HG03196 (cell line): ENCODE results near the gene MUC15.

Experiments
- ATAC-seq: cut with Tn5 transposase; IDR thresholded peaks from one replicate; pipeline ENCODE4 v1.9.1; 2021; ENCODE audit not compliant: unreplicated experiment

The MUC15 gene

DNA sequence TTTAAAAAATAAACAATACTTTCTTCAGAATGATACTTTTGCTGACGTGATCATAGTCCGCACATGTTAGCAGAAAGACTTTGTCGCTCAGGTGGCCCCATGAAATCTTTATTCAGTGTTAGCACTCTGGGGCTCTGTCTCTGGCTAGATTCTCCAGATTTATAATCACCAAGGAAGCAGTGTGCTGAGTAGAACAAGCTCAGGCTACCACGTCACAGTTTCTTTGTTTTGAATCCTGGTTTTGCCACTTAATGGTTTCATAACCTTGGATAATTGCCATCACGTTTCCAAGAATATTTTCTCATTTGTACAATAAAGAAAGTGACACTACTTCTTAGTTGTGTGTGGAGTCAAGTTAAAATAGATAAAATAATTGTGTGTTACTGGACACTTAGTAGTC, 3.9 kb upstream of the MUC15 start:
- no peak for ATAC-seq

DNA sequence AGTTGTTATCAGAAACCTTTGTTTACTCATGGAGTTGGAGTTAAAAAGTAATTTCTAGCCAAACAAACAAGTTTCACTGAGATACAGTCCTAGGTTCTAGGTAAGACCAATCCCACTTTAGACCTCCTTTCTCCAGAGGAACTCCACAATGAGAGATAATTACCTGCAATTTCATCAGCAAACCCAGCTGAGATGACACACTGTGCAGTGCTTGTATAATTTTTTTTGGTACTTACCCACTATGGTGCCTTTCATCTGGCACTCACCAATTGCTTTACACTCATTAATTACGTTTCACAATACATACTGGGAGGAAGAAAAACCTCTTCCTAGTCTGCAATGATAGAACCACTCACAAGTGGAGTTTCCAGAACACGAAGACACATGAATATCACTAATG, 1.8 kb upstream of the MUC15 start:
- ATAC-seq = no peak

GRCh38 chr11:26572770-26573402, 823 bp upstream of the MUC15 start:
- ATAC-seq = no peak

DNA sequence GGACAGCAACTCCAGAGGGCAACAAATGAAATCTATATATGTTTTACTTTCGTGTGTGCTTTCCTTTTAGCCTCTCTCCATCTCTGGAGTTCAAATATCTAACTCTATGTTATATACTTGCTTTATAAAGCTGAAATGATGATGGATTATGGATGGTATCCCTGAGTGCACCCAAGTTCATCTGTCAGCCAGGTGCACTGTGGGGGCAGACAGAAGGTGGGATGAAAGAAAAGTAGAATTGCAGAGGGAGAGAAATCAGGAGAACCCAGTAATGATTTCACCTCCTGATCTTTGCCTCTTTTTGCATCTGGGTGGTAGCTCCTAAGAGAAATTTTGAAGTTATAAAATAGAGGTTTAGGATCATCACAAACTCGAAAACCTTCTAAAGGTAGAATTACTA, 2.4 kb downstream of the MUC15 start:
- no peak for ATAC-seq

DNA sequence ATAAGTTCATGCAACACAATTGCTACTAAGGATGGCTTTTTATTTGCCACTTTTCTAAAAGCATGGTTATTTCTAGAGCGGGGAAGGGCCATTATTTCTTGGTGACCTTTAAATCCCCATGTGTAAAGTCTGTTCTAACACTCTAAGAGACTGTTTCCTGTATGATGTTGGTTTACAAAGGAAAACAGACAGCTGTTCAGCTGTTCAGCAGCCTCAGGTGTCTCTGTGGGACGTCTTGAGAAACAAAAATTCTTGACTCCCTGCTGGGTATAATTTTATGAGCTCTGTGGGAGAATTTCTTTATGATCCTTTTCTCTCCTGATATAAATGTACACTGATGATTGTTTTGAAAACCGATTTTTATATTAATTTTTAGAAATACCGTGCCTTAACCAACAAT, 13.9 kb downstream of the MUC15 start:
- no peak for ATAC-seq

GRCh38 chr11:26557666-26558065, 14.4 kb downstream of the MUC15 start:
- no peak for ATAC-seq

DNA sequence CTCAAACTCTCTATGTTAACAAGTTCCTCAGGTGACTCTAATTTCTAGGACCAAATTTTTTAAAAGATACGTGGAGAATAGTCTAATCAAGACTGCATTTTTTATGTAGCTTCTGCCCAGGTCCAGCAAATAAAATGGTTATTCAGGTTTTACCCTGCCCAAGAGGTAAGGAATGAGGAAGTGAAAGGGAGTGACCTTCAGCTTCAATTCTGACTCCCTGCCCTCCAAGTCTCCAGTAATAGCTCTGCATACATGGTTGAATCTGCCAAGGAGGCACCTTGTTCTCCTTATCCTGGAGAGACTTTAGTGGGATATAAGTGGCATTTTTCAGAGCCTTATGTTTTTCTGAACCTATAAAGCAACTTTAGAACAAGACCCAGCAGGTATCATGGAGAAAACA, 15.5 kb downstream of the MUC15 start:
- ATAC-seq = no peak

- no peak for ATAC-seq
These were observed 17.6 kb downstream of the MUC15 start for GRCh38 chr11:26554455-26554854.

GRCh38 chr11:26553182-26553581, 18.9 kb downstream of the MUC15 start:
- ATAC-seq = no peak

DNA sequence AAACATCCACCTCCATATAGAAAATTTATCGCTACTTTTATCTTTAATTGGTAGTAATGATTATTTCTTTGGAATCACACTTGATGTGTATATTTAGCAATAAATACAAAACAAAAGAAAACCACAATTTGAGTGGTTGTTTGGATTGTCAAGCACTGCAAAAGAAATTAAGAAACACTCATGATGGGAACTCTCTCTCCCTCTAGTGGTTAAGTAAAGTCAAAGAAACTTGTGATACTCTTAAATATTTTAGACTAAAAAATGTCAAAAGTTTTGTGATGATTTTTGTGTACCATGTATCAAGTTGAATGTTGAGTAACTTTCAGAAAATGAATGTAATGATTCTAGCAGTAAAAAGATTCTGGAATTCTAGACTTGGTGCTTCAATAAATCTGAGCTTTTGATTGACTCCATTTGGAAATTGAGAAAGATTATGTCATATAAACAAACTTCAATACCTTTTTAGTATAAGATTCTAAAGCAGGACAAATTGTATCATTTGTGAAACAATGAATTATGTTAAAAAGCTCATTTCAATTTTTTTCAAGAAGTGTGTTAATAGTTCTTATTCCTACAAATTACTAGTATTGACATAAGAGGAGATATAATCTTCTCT, 20.8 kb downstream of the MUC15 start:
- no peak for ATAC-seq

- no peak for ATAC-seq
These were observed 22.0 kb downstream of the MUC15 start for GRCh38 chr11:26550022-26550421.

GRCh38 chr11:26549176-26549575, 22.9 kb downstream of the MUC15 start:
- ATAC-seq = no peak

- no peak for ATAC-seq
These were observed 30.2 kb downstream of the MUC15 start for GRCh38 chr11:26541870-26542269.

DNA sequence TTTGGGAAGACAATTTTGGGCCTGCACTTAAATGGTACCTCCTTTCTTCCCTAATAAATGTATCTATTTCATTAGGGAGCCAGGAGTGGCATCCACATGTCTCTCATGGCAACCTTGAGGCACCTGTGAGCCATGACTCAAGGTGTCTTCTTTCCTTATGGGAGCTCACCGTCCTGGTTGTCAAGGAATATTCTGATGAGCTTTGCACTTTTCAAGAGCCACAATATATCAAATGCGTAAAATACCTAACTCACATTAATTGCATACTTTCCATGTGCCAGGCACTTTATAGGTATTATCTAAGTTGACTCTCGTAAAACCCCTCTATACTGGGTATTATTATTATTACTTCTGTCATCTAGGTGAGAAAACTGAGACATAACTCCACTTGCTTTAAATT, 32.5 kb downstream of the MUC15 start:
- ATAC-seq = no peak

DNA sequence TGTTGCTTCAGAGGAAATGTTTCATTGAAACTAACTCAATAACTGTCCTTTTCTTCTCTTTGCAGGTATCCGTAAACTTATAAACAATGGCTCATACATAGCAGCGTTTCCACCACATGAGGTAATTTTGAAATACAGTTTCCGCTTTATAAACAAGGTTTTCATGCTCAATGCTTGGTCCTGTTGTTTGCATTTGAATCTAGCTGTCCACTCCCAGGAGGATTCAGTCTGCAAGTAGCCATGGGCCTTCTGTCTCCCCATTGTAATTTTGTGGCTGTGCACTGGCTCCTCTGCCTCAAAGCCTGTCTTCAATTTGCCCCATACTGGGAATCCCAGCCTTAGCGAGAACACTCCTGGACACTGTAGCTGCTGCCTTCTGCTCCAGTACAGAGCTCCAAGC, 34.7 kb downstream of the MUC15 start:
- no peak for ATAC-seq

DNA sequence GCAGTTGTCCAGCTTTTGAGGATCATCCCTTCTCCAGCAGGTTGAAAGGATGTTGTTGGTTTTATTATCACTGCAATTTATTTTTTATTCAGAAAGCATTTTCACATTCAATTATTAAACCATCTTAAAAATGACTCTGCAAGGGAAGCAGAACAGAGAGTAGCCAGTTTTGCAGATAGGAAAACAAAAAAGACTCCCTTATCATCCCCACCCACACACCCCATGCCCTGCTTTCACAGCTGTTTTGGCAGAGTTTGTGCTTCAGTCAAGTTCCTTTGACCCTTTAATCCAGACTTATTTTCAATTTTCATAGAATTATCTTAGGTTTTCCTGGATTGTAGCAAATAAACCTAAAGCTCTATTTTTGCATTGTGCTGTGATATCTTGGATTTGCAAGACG, 44.4 kb downstream of the MUC15 start:
- ATAC-seq = no peak

- ATAC-seq = no peak
These were observed 49.0 kb downstream of the MUC15 start for GRCh38 chr11:26522912-26523610.

GRCh38 chr11:26519469-26519868, 52.6 kb downstream of the MUC15 start:
- ATAC-seq = no peak

DNA sequence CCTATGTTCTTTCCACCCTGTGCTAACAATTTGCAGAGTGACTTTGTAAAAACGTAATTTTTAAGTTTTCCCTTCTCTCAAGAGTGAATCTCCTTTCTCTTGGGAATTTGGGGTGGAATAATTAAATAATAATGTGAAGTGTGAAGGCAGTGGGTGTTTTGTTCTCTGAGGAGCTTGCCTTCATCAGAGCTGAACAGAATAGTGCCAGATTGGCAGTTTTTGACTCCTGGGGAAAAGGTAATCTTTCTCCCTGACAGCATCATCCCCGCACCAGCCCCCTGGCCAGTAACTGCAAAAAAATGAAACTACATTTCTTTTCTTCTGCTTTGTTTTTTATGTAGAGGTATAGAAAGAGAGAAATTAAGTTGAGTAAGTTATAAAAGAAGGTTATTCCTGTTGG, 59.9 kb downstream of the MUC15 start:
- ATAC-seq = no peak

DNA sequence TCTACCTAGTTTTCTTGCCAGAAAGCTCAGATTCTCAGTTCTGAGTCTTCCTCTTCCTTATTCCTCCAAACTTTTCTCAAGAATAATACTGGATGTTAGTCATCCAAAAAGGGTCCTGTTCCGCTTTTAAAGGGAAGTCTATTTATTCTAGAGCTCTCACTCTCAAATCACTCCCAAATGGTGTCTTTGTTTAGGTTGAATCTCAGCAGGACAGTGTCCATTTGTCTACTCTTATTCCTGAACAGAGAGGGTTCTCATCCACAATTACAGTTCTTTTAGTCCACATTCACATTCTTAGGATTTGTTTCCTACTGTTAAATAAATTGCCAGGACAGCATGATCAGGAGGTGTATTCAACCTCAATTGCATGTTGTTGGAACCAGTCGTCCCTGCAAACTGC, 61.3 kb downstream of the MUC15 start:
- no peak for ATAC-seq

- no peak for ATAC-seq
These were observed 61.9 kb downstream of the MUC15 start for GRCh38 chr11:26510164-26510563.
